Endothelial cell of umbilical vein (primary cell): ENCODE measurements around the gene TLCD2. TPM values are rescaled to one million over a fixed set of nuclear protein-coding genes. Genes with fewer than 3 reads are reported as not detected.

Experiments
- BruUV-seq: library from RNA; stranded (reverse); fragments of 400-500 nt; replicated peaks from 2 replicates; lab custom pipeline; 2021; lab: Mats Ljungman, UMichigan
- CTCF ChIA-PET: fragments of 300-600, 350-600 bp; sonication (Branson Sonifier 250); formaldehyde crosslinking; loops from one replicate; lab custom pipeline; 2021; ENCODE audit warnings: antibody characterized with exemption, inconsistent platforms; lab: Charles Lee
- POLR2A ChIA-PET: fragments of 300-600, 350-600 bp; sonication (Branson Sonifier 250); formaldehyde crosslinking; loops from one replicate; lab custom pipeline; 2021; ENCODE audit warnings: antibody characterized with exemption, inconsistent platforms; lab: Charles Lee
- DNase-seq: peaks from one replicate; pipeline ENCODE4 v3.0.0-alpha.2; 2011; ENCODE audit warnings: low read depth, low spot score
- FAIRE-seq: peaks from 2 replicates; lab custom pipeline; 2011; peaks lifted over from hg19 to GRCh38; lab: Jason Lieb, UNC
- H2AFZ ChIP-seq: 2 replicates; pipeline ENCODE4 v1.6.0; 2012; ENCODE audit warnings: low read depth, low read length, control low read depth, inconsistent platforms
- H3K27ac ChIP-seq: 2 replicates; pipeline ENCODE4 v1.5.1; 2011; ENCODE audit warnings: low read depth, mild to moderate bottlenecking, control low read depth, low read length, moderate library complexity; ENCODE audit not compliant: insufficient read depth
- H3K27me3 ChIP-seq, 2 experiments: 2 replicates each; pipeline versions ENCODE4 v1.6.0 to v1.6.1; 2011; ENCODE audit warnings: low read length in 2 of 2, mixed read lengths in 1 of 2; ENCODE audit not compliant: control insufficient read depth in 2 of 2, insufficient read depth in 2 of 2
- H3K36me3 ChIP-seq, 2 experiments: 2 replicates in 1 of 2; 3 replicates in 1 of 2; pipeline ENCODE4 v1.5.1; 2011; ENCODE audit warnings: low read length in 2 of 2, mild to moderate bottlenecking in 1 of 2, moderate library complexity in 1 of 2; ENCODE audit not compliant: control insufficient read depth in 2 of 2, insufficient read depth in 2 of 2; ENCODE audit errors: extremely low read depth in 1 of 2
- H3K4me1 ChIP-seq: 3 replicates; pipeline ENCODE4 v1.5.1; 2011; ENCODE audit warnings: mild to moderate bottlenecking, low read length; ENCODE audit not compliant: control insufficient read depth, insufficient read depth; ENCODE audit errors: extremely low read depth
- H3K4me2 ChIP-seq: 2 replicates; pipeline ENCODE4 v1.6.1; 2011; ENCODE audit warnings: low read length, control low read depth, mixed read lengths; ENCODE audit not compliant: insufficient read depth
- H3K4me3 ChIP-seq, 3 experiments: fragments of 200-600 bp in 1 of 3; sonication (generic), shearing (Covaris generic) in 1 of 3; replicated peaks in 1 of 3; 2 replicates each; pipeline ENCODE4 v1.5.1; 2011 to 2016; ENCODE audit warnings: control low read depth in 3 of 3, low read length in 3 of 3, mild to moderate bottlenecking in 2 of 3, inconsistent platforms in 1 of 3, low read depth in 1 of 3, moderate library complexity in 1 of 3; ENCODE audit not compliant: insufficient read depth in 1 of 3
- H3K79me2 ChIP-seq: 2 replicates; pipeline ENCODE4 v1.6.0; 2012; ENCODE audit warnings: low read length, inconsistent platforms; ENCODE audit not compliant: control insufficient read depth, insufficient read depth
- H3K9ac ChIP-seq: replicated peaks from 2 replicates; pipeline ENCODE3; 2011; ENCODE audit warnings: low read length, control low read depth; ENCODE audit not compliant: insufficient read depth; ENCODE audit errors: extremely low read depth
- H3K9me1 ChIP-seq: replicated peaks from 3 replicates; pipeline ENCODE4 v1.6.0; 2011; ENCODE audit warnings: mild to moderate bottlenecking, low read length; ENCODE audit not compliant: control insufficient read depth, insufficient read depth; ENCODE audit errors: extremely low read depth
- H3K9me3 ChIP-seq: replicated peaks from 2 replicates; pipeline ENCODE4 v1.5.1; 2012; ENCODE audit warnings: low read length, inconsistent platforms; ENCODE audit not compliant: control insufficient read depth, insufficient read depth
- H4K20me1 ChIP-seq: replicated peaks from 2 replicates; pipeline ENCODE3; 2011; ENCODE audit warnings: mild to moderate bottlenecking, low read length; ENCODE audit not compliant: control insufficient read depth, insufficient read depth; ENCODE audit errors: extremely low read depth
- EZH2 ChIP-seq: IDR thresholded peaks from 2 replicates; pipeline ENCODE4 v1.6.1; 2012; ENCODE audit warnings: borderline replicate concordance, low read depth, mild to moderate bottlenecking, moderate library complexity, low read length, inconsistent platforms; ENCODE audit not compliant: severe bottlenecking
- GATA2 ChIP-seq: IDR thresholded peaks from 2 replicates; pipeline ENCODE4 v1.7.0; 2011; ENCODE audit warnings: low read depth, mild to moderate bottlenecking, moderate library complexity, mixed read lengths, low read length; ENCODE audit not compliant: insufficient read length, insufficient read depth
- JUN ChIP-seq: IDR thresholded peaks from 2 replicates; pipeline ENCODE4 v1.6.1; 2011; ENCODE audit warnings: borderline replicate concordance, low read depth; ENCODE audit not compliant: insufficient read length, insufficient read depth
- MYC ChIP-seq: IDR thresholded peaks from one replicate; pipeline ENCODE4 v1.6.1; 2011; ENCODE audit warnings: mild to moderate bottlenecking, low read depth, low read length
- POLR2A ChIP-seq: IDR thresholded peaks from 2 replicates; pipeline ENCODE4 v1.6.1; 2012; ENCODE audit warnings: low read depth, mild to moderate bottlenecking, control low read depth, low read length
- POLR2AphosphoS5 ChIP-seq: IDR thresholded peaks from 2 replicates; pipeline ENCODE4 v1.6.1; 2012; ENCODE audit warnings: low read depth, mild to moderate bottlenecking, control low read depth, low read length, moderate library complexity; ENCODE audit not compliant: insufficient read depth
- dilution Hi-C: fragments of 300-500 bp; cut with MboI; formaldehyde crosslinking; loops from one replicate; pipeline ENCODE4 v1.15.0; 2019; ENCODE audit warnings: low sequenced_read_pairs; ENCODE audit not compliant: extremely low pct_ligation_motif_present
- intact Hi-C: fragments of 100-400 bp; cut with micrococcal nuclease; formaldehyde crosslinking; loops from one replicate; pipeline ENCODE4 v1.10.0; 2022
- polyA plus RNA-seq, 4 experiments: library from polyadenylated mRNA; depleted of rRNA in 3 of 4; stranded (reverse) in 3 of 4; unstranded in 1 of 4; fragments of >200 nt; gene quantifications; 2 replicates each; pipeline versions ENCODE4 v1.2.1 to v1.2.3, GENCODE V29; 2011 to 2012; ENCODE audit warnings: missing spikeins in 1 of 4
- total RNA-seq: library from RNA; stranded (reverse); gene quantifications from 2 replicates; pipeline ENCODE4 v1.2.3, GENCODE V29; 2021
- TF ChIP-seq, protein P1 (sequence below): IDR thresholded peaks from 2 replicates; pipeline ENCODE4 v1.6.1; 2011; ENCODE audit not compliant: insufficient read depth, insufficient read length
- TF ChIP-seq, protein P2 (sequence below), 2 donors: IDR thresholded peaks; 1 replicate in 1 of 2; 2 replicates in 1 of 2; pipeline ENCODE4 v1.5.1; 2011; ENCODE audit warnings: low read length in 2 of 2, mild to moderate bottlenecking in 2 of 2, moderate library complexity in 2 of 2, control low read depth in 1 of 2, inconsistent platforms in 1 of 2, low read depth in 1 of 2; ENCODE audit not compliant: insufficient read depth in 1 of 2; ENCODE audit errors: extremely low read depth in 1 of 2

Gene TLCD2
- total and polyA plus RNA-seq, 2 donors (not counting 3 experiments of a cell fraction or from before 2014, with no cell fraction given): 0.72 to 2.1 TPM

DNA sequence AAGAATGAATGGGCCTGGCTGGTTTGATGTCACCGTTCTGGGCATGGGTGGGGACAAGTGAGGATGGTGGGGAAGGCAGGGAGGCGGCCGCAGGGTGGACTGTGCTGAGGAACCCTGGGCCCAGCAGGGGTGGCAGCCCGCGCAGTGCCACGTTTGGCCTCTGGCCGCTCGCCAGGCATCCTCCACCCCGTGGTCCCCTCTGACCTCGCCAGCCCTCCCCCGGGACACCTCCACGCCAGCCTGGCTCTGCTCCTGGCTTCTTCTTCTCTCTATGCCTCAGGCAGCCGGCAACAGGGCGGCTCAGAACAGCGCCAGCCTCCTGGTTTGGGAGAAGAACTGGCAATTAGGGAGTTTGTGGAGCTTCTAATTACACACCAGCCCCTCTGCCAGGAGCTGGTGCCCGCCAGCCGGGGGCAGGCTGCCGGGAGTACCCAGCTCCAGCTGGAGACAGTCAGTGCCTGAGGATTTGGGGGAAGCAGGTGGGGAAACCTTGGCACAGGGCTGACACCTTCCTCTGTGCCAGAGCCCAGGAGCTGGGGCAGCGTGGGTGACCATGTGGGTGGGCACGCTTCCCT is 45.2 kb upstream of the TLCD2 start:
- FAIRE-seq: no peak
- no peak overlapping the region for H3K4me2 ChIP-seq
- no peaks in the 10 kb centered on the region for H3K36me3 ChIP-seq
- no peaks in the 10 kb centered on the region for H3K9me1 ChIP-seq
- H2AFZ ChIP-seq: no peak overlapping the region
- H3K4me3 ChIP-seq: no peak overlapping the region
- peaks cover 4% of the 10 kb centered on the region for H3K4me1 ChIP-seq
- H3K9ac ChIP-seq: no peak overlapping the region
- no peaks in the 10 kb centered on the region for H3K79me2 ChIP-seq
- dilution Hi-C loops: no loop called here
- H3K9me3 ChIP-seq: no peaks in the 10 kb centered on the region
- CTCF ChIA-PET: no interaction called here
- DNase-seq: no peak
- no peaks in the 10 kb centered on the region for H4K20me1 ChIP-seq
- H3K27me3 ChIP-seq: no peaks in the 10 kb centered on the region
- TF ChIP-seq EZH2 (no peak), MYC (no peak), GATA2 (no peak), POLR2AphosphoS5 (no peak)
- TF ChIP-seq, protein P1, sequence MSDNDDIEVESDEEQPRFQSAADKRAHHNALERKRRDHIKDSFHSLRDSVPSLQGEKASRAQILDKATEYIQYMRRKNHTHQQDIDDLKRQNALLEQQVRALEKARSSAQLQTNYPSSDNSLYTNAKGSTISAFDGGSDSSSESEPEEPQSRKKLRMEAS: no peak
- no TSS peak for BruUV-seq
- POLR2A ChIA-PET: no interaction called here
- intact Hi-C loops: no loop called here
- no peak overlapping the region for H3K27ac ChIP-seq

DNA sequence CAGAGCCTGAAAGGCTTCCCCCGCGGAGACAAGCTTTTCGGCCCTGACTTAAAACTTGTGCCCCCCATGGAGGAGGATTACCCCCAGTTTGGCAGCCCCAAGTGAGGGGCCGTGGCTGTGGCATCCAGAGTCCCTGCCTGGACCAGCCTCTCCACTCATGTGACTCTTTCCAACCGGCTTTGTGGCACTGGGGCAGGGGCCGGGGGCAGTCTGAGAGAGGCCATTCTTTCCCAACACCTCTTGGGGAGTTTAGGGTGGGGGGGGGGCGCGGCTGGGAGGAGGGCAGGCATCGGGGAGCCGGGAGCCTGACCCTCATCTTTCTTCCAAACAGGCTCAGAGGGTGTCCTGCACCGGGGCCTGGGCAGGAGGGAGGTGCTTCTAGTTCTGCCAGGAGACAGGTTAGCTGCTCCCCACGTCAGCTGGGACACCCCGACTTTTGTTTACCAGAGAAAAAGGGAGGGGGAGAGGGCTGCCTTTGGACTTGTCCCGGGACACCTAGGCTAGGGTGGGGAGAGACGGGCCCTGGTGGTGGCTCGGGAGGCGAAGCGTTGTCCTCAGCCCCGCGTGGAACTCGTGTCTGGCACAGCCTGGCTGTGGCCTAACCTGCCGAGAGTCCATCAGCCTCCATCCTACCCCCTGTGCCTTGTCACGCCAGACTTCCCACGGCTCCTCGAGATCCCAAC is 44.4 kb upstream of the TLCD2 start:
- CTCF ChIA-PET: interaction anchor here (1.0 to 1.5 kb wide), 3 partner anchors 9 to 34 kb away, joined by 5 read pairs; no protein-coding TSS in a partner anchor
- no TSS peak for BruUV-seq

More for the DNA sequence above, 44.4 kb upstream of the TLCD2 start:
- DNase-seq (no peak), FAIRE-seq (no peak)
- no peak overlapping the region for H3K4me2 ChIP-seq
- H3K9me1 ChIP-seq: no peaks in the 10 kb centered on the region
- no peaks in the 10 kb centered on the region for H3K27me3 ChIP-seq
- no peaks in the 10 kb centered on the region for H3K36me3 ChIP-seq
- H4K20me1 ChIP-seq: no peaks in the 10 kb centered on the region
- no peak overlapping the region for H2AFZ ChIP-seq
- POLR2A ChIA-PET: no interaction called here
- H3K4me3 ChIP-seq: no peak overlapping the region
- no peaks in the 10 kb centered on the region for H3K9me3 ChIP-seq
- no peaks in the 10 kb centered on the region for H3K79me2 ChIP-seq
- no peak overlapping the region for H3K9ac ChIP-seq
- intact Hi-C loops: no loop called here
- H3K4me1 ChIP-seq: peaks cover 4% of the 10 kb centered on the region
- H3K27ac ChIP-seq: no peak overlapping the region
- TF ChIP-seq POLR2A (no peak), POLR2AphosphoS5 (no peak), JUN (no peak), EZH2 (no peak), MYC (no peak)
- TF ChIP-seq, protein P1: no peak
- TF ChIP-seq, protein P2, sequence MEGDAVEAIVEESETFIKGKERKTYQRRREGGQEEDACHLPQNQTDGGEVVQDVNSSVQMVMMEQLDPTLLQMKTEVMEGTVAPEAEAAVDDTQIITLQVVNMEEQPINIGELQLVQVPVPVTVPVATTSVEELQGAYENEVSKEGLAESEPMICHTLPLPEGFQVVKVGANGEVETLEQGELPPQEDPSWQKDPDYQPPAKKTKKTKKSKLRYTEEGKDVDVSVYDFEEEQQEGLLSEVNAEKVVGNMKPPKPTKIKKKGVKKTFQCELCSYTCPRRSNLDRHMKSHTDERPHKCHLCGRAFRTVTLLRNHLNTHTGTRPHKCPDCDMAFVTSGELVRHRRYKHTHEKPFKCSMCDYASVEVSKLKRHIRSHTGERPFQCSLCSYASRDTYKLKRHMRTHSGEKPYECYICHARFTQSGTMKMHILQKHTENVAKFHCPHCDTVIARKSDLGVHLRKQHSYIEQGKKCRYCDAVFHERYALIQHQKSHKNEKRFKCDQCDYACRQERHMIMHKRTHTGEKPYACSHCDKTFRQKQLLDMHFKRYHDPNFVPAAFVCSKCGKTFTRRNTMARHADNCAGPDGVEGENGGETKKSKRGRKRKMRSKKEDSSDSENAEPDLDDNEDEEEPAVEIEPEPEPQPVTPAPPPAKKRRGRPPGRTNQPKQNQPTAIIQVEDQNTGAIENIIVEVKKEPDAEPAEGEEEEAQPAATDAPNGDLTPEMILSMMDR (IDR thresholded peaks at IDR 0.05; ENCODE audit: extremely low read depth in 1 of 2, insufficient read depth in 1 of 2, low read depth in 1 of 2, low read length in 2 of 2): no peak
- dilution Hi-C loops: no loop called here
